HEK293 (cell line): ENCODE measurements around the gene BRD3.

Experiments used
- CTCF ChIA-PET: fragments of 350-600 bp; formaldehyde crosslinking; extraction: SDS; loops from one replicate; lab custom pipeline; 2021; ENCODE audit warnings: antibody characterized with exemption; lab: Yijun Ruan, JAX
- POLR2A ChIA-PET: fragments of 300-600 bp; formaldehyde crosslinking; extraction: SDS; loops from one replicate; lab custom pipeline; 2020; ENCODE audit warnings: antibody characterized with exemption, inconsistent platforms; lab: Yijun Ruan, JAX
- H3K27ac ChIP-seq: fragments of 200-500 bp; sonication (Bioruptor generic); 2 replicates; pipeline ENCODE4 v1.5.1; 2014; ENCODE audit warnings: low read depth, low read length, control low read depth, inconsistent platforms; ENCODE audit errors: extremely low read depth
- H3K36me3 ChIP-seq, 2 experiments: fragments of 200-500 bp in 1 of 2; sonication (Bioruptor generic) in 1 of 2; 1 replicate in 1 of 2; 2 replicates in 1 of 2; pipeline ENCODE4 v1.5.1; 2014 to 2017; ENCODE audit warnings: inconsistent platforms in 2 of 2, low read length in 2 of 2; ENCODE audit not compliant: control insufficient read depth in 2 of 2, insufficient read depth in 1 of 2
- H3K4me1 ChIP-seq: fragments of 200-500 bp; sonication (Bioruptor generic); 2 replicates; pipeline ENCODE4 v1.5.1; 2014; ENCODE audit warnings: mild to moderate bottlenecking, low read length, inconsistent platforms; ENCODE audit not compliant: control insufficient read depth, insufficient read depth
- H3K4me3 ChIP-seq: 2 replicates; pipeline ENCODE4 v1.5.1; 2011; ENCODE audit warnings: low read depth, mild to moderate bottlenecking, control low read depth, low read length, moderate library complexity
- H3K9me3 ChIP-seq: fragments of 200-500 bp; sonication (Bioruptor generic); 2 replicates; pipeline ENCODE4 v1.5.1; 2014; ENCODE audit warnings: low read depth, low read length, inconsistent platforms; ENCODE audit not compliant: control insufficient read depth, insufficient read depth
- BCL11B ChIP-seq: fragments of 450-650 bp; formaldehyde crosslinking; IDR thresholded peaks from 2 replicates; pipeline ENCODE4 v1.5.1; 2016; ENCODE audit warnings: low read depth, missing biosample characterization, missing genetic modification characterization
- KLF1 ChIP-seq: fragments of 450-650 bp; formaldehyde crosslinking; IDR thresholded peaks from 2 replicates; pipeline ENCODE4 v1.5.1; 2016; ENCODE audit warnings: missing biosample characterization, missing genetic modification characterization
- KLF16 ChIP-seq: fragments of 450-650 bp; formaldehyde crosslinking; IDR thresholded peaks from 2 replicates; pipeline ENCODE4 v1.5.1; 2017; ENCODE audit warnings: missing biosample characterization, missing genetic modification characterization
- SCRT2 ChIP-seq: fragments of 450-650 bp; formaldehyde crosslinking; IDR thresholded peaks from 2 replicates; pipeline ENCODE4 v1.5.1; 2016; ENCODE audit warnings: missing biosample characterization, missing genetic modification characterization
- TRIM28 ChIP-seq: IDR thresholded peaks from 2 replicates; pipeline ENCODE4 v1.6.1; 2011; ENCODE audit warnings: low read length, control low read depth, borderline replicate concordance
- ZBTB48 ChIP-seq: fragments of 450-650 bp; formaldehyde crosslinking; IDR thresholded peaks from 2 replicates; pipeline ENCODE4 v1.5.1; 2016; ENCODE audit warnings: missing biosample characterization, missing genetic modification characterization
- ZIC2 ChIP-seq: fragments of 450-650 bp; formaldehyde crosslinking; IDR thresholded peaks from 2 replicates; pipeline ENCODE4 v1.5.1; 2016; ENCODE audit warnings: missing biosample characterization, missing genetic modification characterization
- ZNF140 ChIP-seq: fragments of 450-650 bp; formaldehyde crosslinking; IDR thresholded peaks from 2 replicates; pipeline ENCODE4 v1.5.1; 2016; ENCODE audit warnings: missing biosample characterization, missing genetic modification characterization
- ZNF19 ChIP-seq: fragments of 450-650 bp; formaldehyde crosslinking; IDR thresholded peaks from 2 replicates; pipeline ENCODE4; 2016; ENCODE audit warnings: missing biosample characterization, missing genetic modification characterization, low read depth
- ZNF211 ChIP-seq: fragments of 450-650 bp; formaldehyde crosslinking; IDR thresholded peaks from 2 replicates; pipeline ENCODE4 v1.5.1; 2016; ENCODE audit warnings: low read depth, missing biosample characterization, missing genetic modification characterization
- ZNF324 ChIP-seq: fragments of 450-650 bp; formaldehyde crosslinking; IDR thresholded peaks from 2 replicates; pipeline ENCODE4 v1.5.1; 2016; ENCODE audit warnings: missing biosample characterization, missing genetic modification characterization
- ZNF529 ChIP-seq: fragments of 450-650 bp; formaldehyde crosslinking; IDR thresholded peaks from 2 replicates; pipeline ENCODE4 v1.5.1; 2017; ENCODE audit warnings: missing genetic modification characterization, missing biosample characterization; ENCODE audit not compliant: insufficient replicate concordance
- ZNF548 ChIP-seq: fragments of 450-650 bp; formaldehyde crosslinking; IDR thresholded peaks from 2 replicates; pipeline ENCODE4 v1.5.1; 2016; ENCODE audit warnings: missing biosample characterization, missing genetic modification characterization
- ZNF549 ChIP-seq: fragments of 450-650 bp; IDR thresholded peaks from 2 replicates; pipeline ENCODE4 v1.5.1; 2018; ENCODE audit warnings: missing biosample characterization, missing genetic modification characterization, mild to moderate bottlenecking, inconsistent platforms, moderate library complexity
- TF ChIP-seq, protein P1 (sequence below): fragments of 450-650 bp; formaldehyde crosslinking; IDR thresholded peaks from 2 replicates; pipeline ENCODE4 v1.5.1; 2017; ENCODE audit warnings: missing biosample characterization, missing genetic modification characterization
- TF ChIP-seq, protein P2 (sequence below): fragments of 450-650 bp; formaldehyde crosslinking; IDR thresholded peaks from 2 replicates; pipeline ENCODE4 v1.5.1; 2016; ENCODE audit warnings: missing biosample characterization, missing genetic modification characterization

Gene BRD3

DNA sequence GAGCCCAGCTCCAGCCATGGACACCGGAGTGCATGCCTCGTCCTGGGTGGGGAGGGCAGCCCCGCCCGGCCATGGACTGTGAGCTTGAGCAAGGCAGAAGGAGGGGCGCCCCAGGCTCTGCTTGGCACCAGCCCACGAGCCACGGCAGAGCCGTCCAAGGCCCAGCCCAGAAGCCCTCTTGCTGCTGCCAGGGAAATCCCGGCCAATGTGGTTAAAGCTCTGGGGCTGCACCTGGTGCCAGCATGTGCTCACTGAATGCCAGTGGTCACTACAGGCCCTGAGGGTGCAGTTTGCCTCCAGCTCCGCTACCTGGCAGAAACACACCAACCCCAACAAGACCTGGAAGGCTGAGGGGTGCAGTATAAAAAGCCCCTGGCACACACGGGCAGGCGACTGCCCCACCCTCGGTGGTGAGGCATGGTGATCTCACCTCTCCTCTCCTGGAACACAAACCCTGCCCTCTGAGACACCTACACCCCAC lies 11.8 kb downstream of the BRD3 start:
- no peaks in the 10 kb centered on the region for H3K9me3 ChIP-seq
- TF ChIP-seq ZNF324 (no peak), ZNF548 (no peak), KLF16 (no peak), ZNF549 (tag by site-specific recombination) (no peak), ZIC2 (tag by site-specific recombination) (no peak), ZBTB48 (no peak), ZNF211 (no peak), KLF1 (tag by site-specific recombination) (peak; percentile 77)
- TF ChIP-seq, all 188 proteins: peak for 1
- ChIA-PET CTCF (no interaction called here), POLR2A (no interaction called here)
- no peaks in the 10 kb centered on the region for H3K4me1 ChIP-seq
- no peak overlapping the region for H3K4me3 ChIP-seq
- peaks cover 4 to 36% of the 10 kb centered on the region in 2 experiments; a peak in 2 of 3 replicates for H3K36me3 ChIP-seq
- no peak overlapping the region for H3K27ac ChIP-seq

DNA sequence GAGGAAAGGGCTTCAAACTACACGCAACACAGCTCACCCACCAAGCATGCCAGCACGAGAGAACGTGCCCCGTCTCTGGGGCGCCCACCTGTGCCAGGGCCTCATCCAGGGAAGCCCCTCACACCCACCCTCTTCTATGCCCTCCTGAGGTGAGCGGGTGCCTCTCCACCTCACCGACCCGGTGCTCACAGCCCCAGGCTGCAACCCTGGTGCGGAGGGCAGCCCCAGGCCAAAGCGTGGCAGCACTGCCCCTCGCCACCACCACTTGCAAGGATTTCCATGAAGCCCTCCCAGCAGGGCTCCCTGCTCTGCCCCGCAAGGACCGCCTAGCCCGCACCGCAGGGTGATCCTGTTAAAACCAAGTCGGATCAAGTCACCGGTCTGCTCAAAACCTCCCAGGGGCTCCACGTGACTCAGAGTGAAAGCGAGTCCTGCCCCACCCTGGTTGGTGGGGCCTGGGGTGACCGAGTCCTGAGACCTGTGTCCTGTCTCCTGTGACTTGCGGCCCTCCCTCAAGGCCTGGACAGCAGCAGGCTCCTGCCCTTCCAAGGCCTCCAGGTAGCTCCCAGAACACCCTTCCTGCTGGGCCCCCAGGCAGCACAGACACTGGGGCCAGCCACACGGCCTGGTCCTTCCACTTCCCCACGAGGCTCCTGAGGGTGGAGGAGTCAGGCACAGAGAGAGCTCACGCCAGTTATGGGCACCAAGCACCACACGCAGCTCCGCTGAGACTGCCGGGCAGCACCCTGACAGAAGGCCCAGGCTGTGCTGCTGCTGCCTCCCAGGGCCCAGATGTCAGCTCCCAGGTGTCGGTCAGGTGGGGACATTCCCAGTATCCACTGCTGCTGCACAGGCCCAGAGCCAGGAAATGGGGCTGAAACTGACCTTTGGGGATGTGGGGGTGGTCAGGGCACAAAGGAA lies 12.7 kb downstream of the BRD3 start:
- Histone ChIP-seq H3K27ac (no peak overlapping the region), H3K4me3 (no peak overlapping the region), H3K36me3 (peaks cover 4 to 45% of the 10 kb centered on the region in 2 experiments; a peak in 2 of 3 replicates), H3K4me1 (no peaks in the 10 kb centered on the region), H3K9me3 (no peaks in the 10 kb centered on the region)
- POLR2A ChIA-PET = interaction anchor here (0.8 kb wide), 1 partner anchor 30 kb away, joined by 3 read pairs; the partner anchor contains the start of gene BRD3OS
- CTCF ChIA-PET = interaction anchor here (0.7 kb wide), 1 partner anchor 12 kb away, joined by 3 read pairs; no protein-coding TSS in a partner anchor
- TF ChIP-seq ZIC2 (tag by site-specific recombination) (peak; percentile 81), ZNF140 (no peak)

DNA sequence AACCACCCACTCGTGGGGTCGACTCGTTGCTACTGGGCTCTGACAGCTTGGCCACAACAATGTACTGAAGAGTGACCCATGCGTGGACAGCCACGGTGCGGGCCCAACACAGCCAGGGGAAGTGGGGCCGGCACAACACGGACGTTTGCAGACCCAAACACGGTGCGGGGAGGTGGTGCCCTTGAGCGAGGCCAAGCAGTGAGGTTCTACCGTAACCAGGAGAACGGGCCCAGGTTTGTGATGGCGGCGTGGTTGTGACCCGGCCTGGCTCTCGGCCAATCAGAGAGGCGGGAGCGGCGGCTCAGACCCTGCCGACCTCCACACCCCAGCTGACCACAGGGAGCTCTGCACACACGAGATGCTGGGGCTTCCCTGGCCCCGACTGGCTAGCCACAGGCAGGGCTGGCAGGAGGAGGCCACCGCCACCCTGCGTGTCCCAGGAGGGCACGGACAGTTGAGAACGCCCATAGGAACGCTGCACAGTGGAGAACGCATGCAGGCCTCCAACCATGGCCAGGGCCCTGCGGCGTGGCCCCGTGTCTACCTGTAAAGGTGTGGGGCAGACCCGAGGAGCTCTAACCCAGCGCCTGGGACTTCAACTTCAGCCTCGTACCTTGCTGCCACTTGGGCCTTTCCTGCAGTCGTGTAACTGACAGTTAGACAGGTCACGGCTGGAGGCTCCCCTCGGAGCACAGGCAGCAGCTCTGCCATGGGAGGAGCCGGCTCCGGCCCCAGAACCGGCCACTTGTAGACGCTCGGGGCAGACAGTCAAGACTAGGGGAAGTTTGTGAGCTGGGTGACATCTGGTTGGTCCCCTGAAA lies 13.7 kb downstream of the BRD3 start:
- ChIA-PET CTCF (interaction anchor here (0.7 kb wide), 1 partner anchor 11 kb away, joined by 3 read pairs; no protein-coding TSS in a partner anchor), POLR2A (no interaction called here)
- H3K4me3 ChIP-seq = no peak overlapping the region
- no peaks in the 10 kb centered on the region for H3K4me1 ChIP-seq
- TF ChIP-seq BCL11B (tag by site-specific recombination) = no peak
- TF ChIP-seq SCRT2 (tag by site-specific recombination) = no peak
- no peak for TF ChIP-seq TRIM28
- TF ChIP-seq, protein P1, sequence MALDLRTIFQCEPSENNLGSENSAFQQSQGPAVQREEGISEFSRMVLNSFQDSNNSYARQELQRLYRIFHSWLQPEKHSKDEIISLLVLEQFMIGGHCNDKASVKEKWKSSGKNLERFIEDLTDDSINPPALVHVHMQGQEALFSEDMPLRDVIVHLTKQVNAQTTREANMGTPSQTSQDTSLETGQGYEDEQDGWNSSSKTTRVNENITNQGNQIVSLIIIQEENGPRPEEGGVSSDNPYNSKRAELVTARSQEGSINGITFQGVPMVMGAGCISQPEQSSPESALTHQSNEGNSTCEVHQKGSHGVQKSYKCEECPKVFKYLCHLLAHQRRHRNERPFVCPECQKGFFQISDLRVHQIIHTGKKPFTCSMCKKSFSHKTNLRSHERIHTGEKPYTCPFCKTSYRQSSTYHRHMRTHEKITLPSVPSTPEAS (tag by site-specific recombination) = no peak
- TF ChIP-seq ZNF19 (tag by site-specific recombination) = no peak
- no peak for TF ChIP-seq ZNF529 (tag by site-specific recombination)
- TF ChIP-seq, protein P2, sequence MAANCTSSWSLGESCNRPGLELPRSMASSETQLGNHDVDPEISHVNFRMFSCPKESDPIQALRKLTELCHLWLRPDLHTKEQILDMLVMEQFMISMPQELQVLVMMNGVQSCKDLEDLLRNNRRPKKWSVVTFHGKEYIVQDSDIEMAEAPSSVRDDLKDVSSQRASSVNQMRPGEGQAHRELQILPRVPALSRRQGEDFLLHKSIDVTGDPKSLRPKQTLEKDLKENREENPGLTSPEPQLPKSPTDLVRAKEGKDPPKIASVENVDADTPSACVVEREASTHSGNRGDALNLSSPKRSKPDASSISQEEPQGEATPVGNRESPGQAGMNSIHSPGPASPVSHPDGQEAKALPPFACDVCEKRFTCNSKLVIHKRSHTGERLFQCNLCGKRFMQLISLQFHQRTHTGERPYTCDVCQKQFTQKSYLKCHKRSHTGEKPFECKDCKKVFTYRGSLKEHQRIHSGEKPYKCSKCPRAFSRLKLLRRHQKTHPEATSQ (tag by site-specific recombination) = no peak
- H3K9me3 ChIP-seq = no peaks in the 10 kb centered on the region
- H3K36me3 ChIP-seq = peaks cover 4 to 55% of the 10 kb centered on the region in 2 experiments; a peak in 2 of 3 replicates
- no peak overlapping the region for H3K27ac ChIP-seq
